ENCODE measurements around the gene SNX25. TPM values are rescaled to one million over a fixed set of nuclear protein-coding genes. Genes with fewer than 3 reads are reported as not detected.
"Not testable (repeated sequence)": the region's sequence is repeated elsewhere in the genome, so short reads cannot be mapped to it uniquely, and the experiment has no call there.

Gene SNX25
- total RNA-seq, 2 donors from 2014 or later: 20.6 to 30.6 TPM

DNA sequence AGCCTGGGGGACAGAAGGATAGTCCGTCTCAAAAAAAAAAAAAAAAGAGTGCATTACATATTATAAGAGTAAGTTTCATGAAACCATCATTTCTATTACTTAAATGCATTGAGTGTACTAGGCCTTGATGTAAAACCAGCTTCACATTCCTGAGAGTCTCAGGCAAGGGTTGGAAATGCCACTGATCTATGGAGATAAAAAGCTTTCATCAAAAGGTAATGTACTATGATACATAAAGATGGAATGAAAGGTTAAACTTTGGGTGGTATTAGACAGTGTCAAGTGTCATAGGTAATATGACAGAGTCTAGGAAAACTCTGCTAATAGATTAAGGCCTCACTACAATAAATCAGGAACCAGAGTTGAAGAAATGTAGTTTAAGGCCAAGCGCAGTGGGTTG lies 13.0 kb upstream of the SNX25 start:
- Mint-ChIP-seq H3K27ac (peak overlapping the region in 1 of 2 donors; percentile 45), H3K9me3 (no peaks in the 10 kb centered on the region), H3K4me1 (ENCODE audit: low read depth in 2 of 2) (peaks cover 8 to 10% of the 10 kb centered on the region in 2 donors), H3K27me3 (no peaks in the 10 kb centered on the region), H3K4me3 (no peak overlapping the region), H3K36me3 (no peaks in the 10 kb centered on the region)
- no peak for DNase-seq (ENCODE audit: low spot score)
- no peak for ATAC-seq

DNA sequence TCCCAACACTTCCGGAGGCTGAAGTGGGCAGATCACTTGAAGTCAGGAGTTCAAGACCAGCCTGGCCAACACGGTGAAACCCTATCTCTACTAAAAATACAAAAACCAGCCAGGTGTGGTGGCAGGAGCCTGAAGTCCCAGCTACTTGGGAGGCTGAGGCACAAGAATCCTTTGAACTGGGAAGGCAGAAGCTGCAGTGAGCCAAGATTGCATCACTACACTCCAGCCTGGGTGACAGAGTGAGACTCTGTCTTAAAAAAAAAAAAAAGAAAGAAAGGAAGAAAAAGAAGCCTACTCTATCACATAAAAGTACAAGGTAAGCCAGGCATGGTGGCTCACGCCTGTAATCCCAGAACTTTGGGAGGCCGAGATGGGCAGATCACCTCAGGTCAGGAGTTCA lies 11.2 kb upstream of the SNX25 start:
- not testable (repeated sequence) for H3K27me3 Mint-ChIP-seq; DNase-seq (ENCODE audit: low spot score); H3K36me3 Mint-ChIP-seq; H3K27ac Mint-ChIP-seq; H3K4me3 Mint-ChIP-seq; H3K9me3 Mint-ChIP-seq; ATAC-seq
- H3K4me1 Mint-ChIP-seq (ENCODE audit: low read depth in 2 of 2): peaks cover 10 to 20% of the 10 kb centered on the region in 2 donors

DNA sequence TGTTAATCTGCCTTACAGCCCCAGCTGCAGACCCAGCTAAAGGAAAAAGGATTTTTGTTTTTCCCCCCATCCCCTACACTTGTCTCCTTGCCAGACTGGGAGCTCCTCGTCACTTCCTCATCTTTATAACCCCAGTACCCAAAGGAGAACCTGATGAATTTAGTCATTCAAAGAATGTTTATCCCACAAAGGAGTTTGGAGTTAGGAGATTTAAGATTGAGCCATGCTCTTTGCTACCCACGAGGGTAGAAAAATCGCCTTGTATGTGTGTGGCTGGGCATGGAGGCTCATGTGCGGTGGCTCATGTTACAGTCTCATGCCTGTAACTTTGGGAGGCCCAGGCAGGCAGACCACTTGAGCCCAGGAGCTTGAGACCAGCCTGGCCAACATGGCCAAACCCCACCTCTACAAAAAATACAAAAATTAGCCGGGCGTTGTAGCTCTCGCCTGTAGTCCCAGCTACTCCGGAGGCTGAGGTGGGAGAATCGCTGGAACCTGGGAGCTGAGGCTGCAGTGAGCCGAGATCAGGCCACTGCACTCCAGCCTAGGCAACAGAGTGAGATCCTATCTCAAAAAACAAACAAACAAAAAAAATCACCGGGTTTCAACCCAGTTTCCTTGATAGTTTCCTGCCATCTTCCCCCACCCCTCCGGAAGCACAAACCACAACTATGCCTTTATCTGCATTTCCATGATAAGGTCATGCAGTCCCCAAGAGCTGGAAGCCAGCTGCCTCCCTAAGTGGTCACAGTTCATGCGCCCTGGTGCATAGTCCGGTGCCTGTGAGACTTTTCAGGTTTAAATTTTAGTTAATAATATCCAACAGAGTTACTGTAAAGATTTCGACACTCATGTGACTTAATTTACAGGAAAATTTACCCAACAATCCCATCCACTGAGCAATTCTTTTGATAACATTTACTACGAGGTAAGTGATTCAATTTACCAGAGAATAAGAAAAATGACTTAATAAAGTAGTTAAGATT lies 7.1 kb upstream of the SNX25 start:
- no peaks in the 10 kb centered on the region for H3K9me3 Mint-ChIP-seq
- H3K4me1 Mint-ChIP-seq (ENCODE audit: low read depth in 2 of 2): peaks cover 22 to 35% of the 10 kb centered on the region in 2 donors
- H3K27me3 Mint-ChIP-seq: no peaks in the 10 kb centered on the region
- H3K36me3 Mint-ChIP-seq: no peaks in the 10 kb centered on the region
- DNase-seq (ENCODE audit: low spot score) (no peak), ATAC-seq (no peak)
- peak overlapping the region; percentile 96 for H3K4me3 Mint-ChIP-seq
- H3K27ac Mint-ChIP-seq: peak overlapping the region; percentile 95 to 99

DNA sequence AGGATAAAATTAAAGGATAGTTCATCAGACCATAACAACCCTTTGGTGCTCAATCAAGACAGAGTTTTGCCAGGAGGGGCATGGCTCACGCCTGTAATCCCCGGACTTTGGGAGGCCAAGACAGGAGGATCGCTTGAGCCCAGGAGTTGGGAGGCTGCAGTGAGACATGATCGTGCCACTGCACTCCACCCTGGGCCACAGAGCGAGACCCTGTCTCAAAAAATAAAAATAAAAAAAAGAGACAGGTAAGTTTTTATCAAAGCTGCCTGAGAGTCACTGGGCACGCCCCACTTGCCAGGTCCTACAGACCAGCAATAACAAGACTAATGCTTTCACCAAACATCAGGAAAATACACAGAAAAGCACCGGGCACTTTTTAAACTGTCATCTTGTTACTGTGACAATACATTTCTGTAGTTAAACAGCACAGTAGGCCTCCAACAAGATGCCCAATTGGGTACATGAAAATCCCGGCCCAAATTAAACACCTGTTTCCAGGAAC lies 6.4 kb upstream of the SNX25 start:
- H3K27me3 Mint-ChIP-seq: no peaks in the 10 kb centered on the region
- H3K36me3 Mint-ChIP-seq: no peaks in the 10 kb centered on the region
- peak overlapping the region; percentile 96 for H3K4me3 Mint-ChIP-seq
- ATAC-seq (no peak), DNase-seq (ENCODE audit: low spot score) (no peak)
- no peaks in the 10 kb centered on the region for H3K9me3 Mint-ChIP-seq
- H3K4me1 Mint-ChIP-seq (ENCODE audit: low read depth in 2 of 2): peaks cover 22 to 35% of the 10 kb centered on the region in 2 donors
- peak overlapping the region; percentile 95 to 99 for H3K27ac Mint-ChIP-seq

DNA sequence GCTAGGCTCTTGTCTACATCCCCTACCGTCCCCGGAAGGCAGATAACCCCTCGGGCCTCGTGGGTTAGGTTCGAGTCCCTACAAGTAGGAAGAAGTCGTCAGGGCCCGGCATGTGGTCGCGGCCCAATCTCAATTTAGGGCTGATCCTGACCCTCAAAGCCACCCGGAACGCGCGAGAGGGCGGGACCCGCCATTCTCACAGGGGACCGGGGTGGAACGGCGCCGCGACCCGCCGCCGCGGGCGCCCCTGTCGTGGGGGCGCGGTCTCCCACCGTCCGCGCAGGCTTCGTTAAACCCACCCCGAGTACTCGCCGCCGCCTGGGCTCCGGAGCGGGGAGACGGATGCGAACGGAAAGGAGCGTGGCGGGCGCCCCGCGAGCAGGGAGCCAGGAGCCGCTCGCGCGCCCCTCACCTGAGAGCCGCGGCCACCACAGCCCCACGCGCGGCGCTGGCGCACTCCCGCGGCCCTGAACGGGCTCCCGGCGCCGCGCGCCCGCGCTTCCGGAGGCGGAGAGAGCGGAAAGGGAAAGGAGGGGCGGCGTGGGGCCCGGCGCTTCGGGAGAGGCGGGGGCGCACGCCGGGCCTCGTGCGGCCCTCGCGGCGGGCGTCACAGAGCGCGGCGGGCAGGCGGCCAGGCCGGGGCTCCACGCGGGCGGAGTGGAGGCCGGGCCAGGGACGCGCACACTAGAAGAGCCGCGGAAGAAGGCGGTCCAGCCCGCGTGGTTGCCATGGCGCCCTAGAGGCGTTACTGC lies 5.7 kb upstream of the SNX25 start, which contains the start of gene CFAP97:
Gene CFAP97, minus strand, starts transcription at position 515 of the 752 bp plus-strand sequence. CDS start 12,804 bp downstream, outside the sequence.
- no peaks in the 10 kb centered on the region for H3K36me3 Mint-ChIP-seq
- ATAC-seq (peak; percentile 95 to 97), DNase-seq (ENCODE audit: low spot score) (peak; percentile 90)
- peaks cover 22 to 39% of the 10 kb centered on the region in 2 donors for H3K4me1 Mint-ChIP-seq (ENCODE audit: low read depth in 2 of 2)
- H3K27ac Mint-ChIP-seq: peak within 1 kb of the TSS; percentile 95 to 99
- no peaks in the 10 kb centered on the region for H3K27me3 Mint-ChIP-seq
- no peaks in the 10 kb centered on the region for H3K9me3 Mint-ChIP-seq
- H3K4me3 Mint-ChIP-seq: peak within 1 kb of the TSS; percentile 96

- no peaks in the 10 kb centered on the region for H3K27me3 Mint-ChIP-seq
- DNase-seq (ENCODE audit: low spot score) (no peak), ATAC-seq (no peak)
- H3K4me1 Mint-ChIP-seq (ENCODE audit: low read depth in 2 of 2): peaks cover 26 to 44% of the 10 kb centered on the region in 2 donors
- no peaks in the 10 kb centered on the region for H3K9me3 Mint-ChIP-seq
- H3K4me3 Mint-ChIP-seq: peak overlapping the region; percentile 96
- peak overlapping the region; percentile 95 to 99 for H3K27ac Mint-ChIP-seq
- H3K36me3 Mint-ChIP-seq: no peaks in the 10 kb centered on the region
Measured at GRCh38 chr4:185204238-185204910, 5.0 kb upstream of the SNX25 start.

DNA sequence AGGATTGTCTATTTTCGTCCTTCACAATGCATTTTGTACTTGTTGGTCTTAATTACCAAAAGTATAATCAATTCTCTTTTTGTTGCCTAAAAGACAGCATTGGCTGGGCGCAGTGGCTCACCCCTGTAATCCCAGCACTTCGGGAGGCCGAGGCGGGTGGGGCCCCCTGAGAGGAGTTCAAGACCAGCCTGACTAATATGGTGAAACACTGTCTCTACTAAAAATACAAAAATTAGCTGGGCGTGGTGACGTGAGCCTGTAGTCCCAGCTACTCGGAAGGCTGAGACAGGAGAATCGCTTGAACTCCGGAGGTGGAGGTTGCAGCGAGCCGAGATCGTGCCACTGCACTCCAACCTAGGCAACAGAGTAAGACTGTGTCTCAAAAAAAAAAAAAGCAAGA lies 4.3 kb upstream of the SNX25 start:
- not testable (repeated sequence) for ATAC-seq; H3K9me3 Mint-ChIP-seq; H3K27me3 Mint-ChIP-seq; H3K36me3 Mint-ChIP-seq; DNase-seq (ENCODE audit: low spot score)
- H3K27ac Mint-ChIP-seq: peak overlapping the region; percentile 95 to 99
- H3K4me3 Mint-ChIP-seq: peak overlapping the region; percentile 96
- peaks cover 26 to 44% of the 10 kb centered on the region in 2 donors for H3K4me1 Mint-ChIP-seq (ENCODE audit: low read depth in 2 of 2)

GRCh38 chr4:185205697-185206342 lies 3.6 kb upstream of the SNX25 start:
- H3K4me1 Mint-ChIP-seq (ENCODE audit: low read depth in 2 of 2): peaks cover 29 to 49% of the 10 kb centered on the region in 2 donors
- no peaks in the 10 kb centered on the region for H3K36me3 Mint-ChIP-seq
- H3K4me3 Mint-ChIP-seq: no peak overlapping the region
- DNase-seq (ENCODE audit: low spot score): no peak
- ATAC-seq: no peak
- no peaks in the 10 kb centered on the region for H3K9me3 Mint-ChIP-seq
- no peaks in the 10 kb centered on the region for H3K27me3 Mint-ChIP-seq
- peak overlapping the region in 1 of 2 donors; percentile 99 for H3K27ac Mint-ChIP-seq

DNA sequence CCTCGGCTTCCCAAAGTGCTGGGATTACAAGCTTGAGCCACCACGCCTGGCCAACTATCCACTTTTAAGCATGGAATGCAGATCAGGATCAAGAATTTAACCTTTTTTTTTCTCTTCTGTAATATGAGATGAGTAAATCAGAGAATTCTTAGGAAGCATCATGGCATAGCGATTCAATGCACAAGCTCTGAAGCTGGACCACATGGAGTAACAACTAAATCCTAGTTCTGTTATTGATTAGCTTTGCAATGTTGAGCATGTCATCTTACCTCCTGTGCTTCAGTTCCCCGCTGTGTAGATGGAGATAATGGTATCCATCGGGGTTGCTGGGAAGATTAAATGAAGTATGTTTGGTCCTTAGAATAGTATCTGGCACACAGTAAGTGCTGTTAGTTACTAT lies 1.9 kb upstream of the SNX25 start:
- H3K36me3 Mint-ChIP-seq: no peaks in the 10 kb centered on the region
- H3K27ac Mint-ChIP-seq: no peak overlapping the region
- H3K9me3 Mint-ChIP-seq: no peaks in the 10 kb centered on the region
- no peak for ATAC-seq
- peaks cover 39 to 46% of the 10 kb centered on the region in 2 donors for H3K4me1 Mint-ChIP-seq (ENCODE audit: low read depth in 2 of 2)
- no peak for DNase-seq (ENCODE audit: low spot score)
- peaks cover 0 to 3% of the 10 kb centered on the region in 2 donors for H3K27me3 Mint-ChIP-seq
- no peak overlapping the region for H3K4me3 Mint-ChIP-seq

GRCh38 chr4:185209852-185210101 lies 379 bp downstream of the SNX25 start:
- not testable (repeated sequence) for H3K36me3 Mint-ChIP-seq; H3K27me3 Mint-ChIP-seq; H3K9me3 Mint-ChIP-seq; DNase-seq (ENCODE audit: low spot score); H3K4me3 Mint-ChIP-seq; H3K27ac Mint-ChIP-seq
- peaks cover 35 to 42% of the 10 kb centered on the region in 2 donors for H3K4me1 Mint-ChIP-seq (ENCODE audit: low read depth in 2 of 2)
- ATAC-seq: peak; percentile 66 to 69

GRCh38 chr4:185210102-185210981 lies 944 bp downstream of the SNX25 start:
- ATAC-seq: peak; percentile 54 to 59
- peak overlapping the region; percentile 19 to 70 for H3K27ac Mint-ChIP-seq
- no peaks in the 10 kb centered on the region for H3K36me3 Mint-ChIP-seq
- H3K9me3 Mint-ChIP-seq: no peaks in the 10 kb centered on the region
- DNase-seq (ENCODE audit: low spot score): peak; percentile 74
- peaks cover 0 to 3% of the 10 kb centered on the region in 2 donors for H3K27me3 Mint-ChIP-seq
- peak overlapping the region; percentile 78 for H3K4me3 Mint-ChIP-seq
- H3K4me1 Mint-ChIP-seq (ENCODE audit: low read depth in 2 of 2): peaks cover 32 to 38% of the 10 kb centered on the region in 2 donors

DNA sequence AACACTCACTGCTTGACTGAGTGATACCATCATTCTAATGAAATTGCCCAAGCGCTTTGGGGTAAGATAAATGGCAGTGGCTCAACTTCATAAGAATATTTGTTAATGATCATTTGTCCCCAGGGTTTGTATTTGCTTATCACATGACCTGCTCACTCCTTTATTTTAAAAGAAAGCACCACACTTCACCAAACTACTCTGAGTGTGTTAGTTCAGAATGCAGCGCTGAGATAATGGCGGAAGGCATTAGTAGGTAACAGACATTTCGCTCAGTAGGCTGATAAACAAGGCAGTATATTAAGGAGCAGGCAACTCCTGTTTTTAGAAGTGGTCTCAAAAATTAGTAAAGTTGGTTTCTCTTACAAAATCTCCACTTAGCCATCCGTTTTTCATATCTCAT lies 1.6 kb downstream of the SNX25 start:
- ATAC-seq (no peak), DNase-seq (ENCODE audit: low spot score) (no peak)
- Mint-ChIP-seq H3K4me3 (peak overlapping the region; percentile 78), H3K9me3 (no peaks in the 10 kb centered on the region), H3K4me1 (ENCODE audit: low read depth in 2 of 2) (peaks cover 32 to 38% of the 10 kb centered on the region in 2 donors), H3K27me3 (peaks cover 0 to 3% of the 10 kb centered on the region in 2 donors), H3K36me3 (no peaks in the 10 kb centered on the region), H3K27ac (peak overlapping the region; percentile 19 to 70)
